Activated CD4-positive, alpha-beta T cell treated with anti-CD3 and anti-CD28 coated beads, Interleukin-2, amount 50 U/mL, for 24 hours (primary cell): ENCODE results near the gene PTPRF.

ENCODE experiments used
- DNase-seq, 2 donors: peaks; one replicate each; pipeline ENCODE4 v3.0.0-alpha.2; 2020; ENCODE audit warnings: low read depth in 1 of 2, low spot score in 1 of 2

The PTPRF gene

DNA sequence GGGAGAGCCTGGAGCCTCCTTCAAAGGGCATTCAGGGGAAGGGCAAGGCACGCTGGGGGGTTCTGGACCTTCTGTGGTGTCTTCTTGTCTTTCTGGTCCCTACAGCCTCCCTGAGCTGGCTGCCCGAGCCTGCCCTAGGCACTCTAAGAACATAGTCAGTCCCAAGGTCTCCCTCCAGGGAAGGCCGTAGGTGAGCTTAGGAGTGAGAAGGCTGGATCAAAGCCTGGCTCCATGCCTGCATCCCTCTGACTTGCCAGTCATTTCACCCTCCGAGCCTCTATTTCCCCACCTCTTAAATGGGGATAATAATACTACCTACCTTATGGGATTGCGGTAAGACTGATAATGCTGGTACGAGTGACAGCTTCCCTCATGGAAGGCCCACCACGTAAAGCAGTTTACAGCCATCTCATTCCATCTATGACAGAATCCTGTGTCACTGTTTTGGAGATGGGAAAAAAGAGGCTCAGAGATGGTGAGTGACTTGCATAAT lies 20.8 kb downstream of the PTPRF start:
- no peak for DNase-seq

DNA sequence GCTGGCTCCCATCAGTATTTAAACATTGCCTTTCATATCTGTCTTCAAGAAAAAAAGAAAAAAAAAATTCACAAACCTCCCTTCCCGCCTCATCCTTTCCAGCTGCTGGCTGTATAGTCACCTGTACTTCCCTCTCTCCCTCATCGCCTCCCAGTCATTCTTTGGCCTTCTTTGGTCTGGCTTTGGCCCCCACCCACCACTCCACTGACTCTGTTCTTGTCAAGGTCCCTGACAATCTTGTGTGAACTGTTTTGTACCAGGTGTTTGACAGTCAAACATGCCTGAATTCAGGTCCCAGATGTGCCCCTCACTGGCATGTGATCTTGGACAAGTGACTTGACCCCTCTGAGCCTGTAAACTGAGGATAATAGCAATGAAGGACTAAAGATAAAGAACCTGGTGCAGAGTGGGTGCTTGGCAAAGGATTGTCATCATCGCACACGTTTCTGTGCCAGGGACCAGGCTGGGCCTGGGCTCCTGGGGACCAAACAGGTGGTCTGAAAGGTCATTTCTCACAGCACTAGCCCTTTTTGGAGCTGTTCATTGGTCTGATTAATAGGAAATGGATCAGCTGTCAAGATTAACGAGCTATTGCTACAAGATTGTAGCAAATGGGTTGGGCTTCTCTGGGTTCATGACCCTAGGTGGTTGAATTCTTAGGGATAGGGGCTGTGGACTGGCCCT lies 21.5 kb downstream of the PTPRF start:
- DNase-seq = no peak

DNA sequence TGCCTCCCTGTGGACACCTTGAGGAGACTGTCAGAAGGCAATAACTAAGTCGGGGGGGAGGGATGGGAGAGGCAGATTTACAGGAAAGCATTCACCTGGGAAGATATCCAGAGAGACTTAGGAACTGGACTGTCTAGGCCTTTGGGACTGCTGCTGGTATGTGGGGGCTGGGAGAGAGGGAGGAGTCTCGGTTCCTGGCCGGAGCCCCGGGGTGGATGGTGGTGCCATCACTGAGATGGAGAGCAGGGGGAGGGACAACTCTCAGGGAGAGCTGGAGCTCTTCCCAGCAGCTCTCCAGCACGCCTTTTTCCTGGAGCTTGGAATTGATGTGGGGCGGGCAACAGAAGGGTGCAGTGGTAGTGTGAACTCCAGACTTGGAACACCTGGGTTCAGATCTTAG lies 22.1 kb downstream of the PTPRF start:
- DNase-seq = no peak

DNA sequence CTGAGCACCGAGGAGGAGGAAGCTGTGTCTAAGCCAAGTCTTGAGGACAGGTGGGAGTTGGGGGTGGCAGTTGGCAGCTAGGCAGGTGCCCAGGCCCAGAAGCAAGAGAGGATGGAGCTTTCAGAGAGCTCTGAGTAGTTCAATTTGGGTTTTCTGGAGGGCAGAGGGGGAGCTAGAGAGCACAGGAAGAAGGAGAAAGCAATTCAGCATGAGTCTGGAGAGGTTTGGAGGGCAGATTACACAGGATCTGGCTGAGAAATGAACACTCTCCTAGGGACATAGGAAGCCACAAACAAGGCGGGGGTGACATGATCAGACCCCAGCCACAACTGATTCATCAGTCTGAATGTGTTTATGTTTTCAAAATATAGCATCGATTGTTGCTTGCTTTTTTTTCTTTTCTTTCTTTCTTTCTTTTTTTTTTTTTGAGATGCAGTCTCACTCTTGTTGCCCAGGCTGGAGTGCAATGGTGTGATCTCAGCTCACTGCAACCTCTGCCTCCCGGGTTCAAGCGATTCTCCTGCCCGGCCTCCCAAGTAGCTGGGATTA lies 23.8 kb downstream of the PTPRF start:
- no peak for DNase-seq

GRCh38 chr1:43556782-43557181 lies 26.1 kb downstream of the PTPRF start:
- no peak for DNase-seq

GRCh38 chr1:43557744-43558245 lies 27.1 kb downstream of the PTPRF start:
- DNase-seq = no peak

DNA sequence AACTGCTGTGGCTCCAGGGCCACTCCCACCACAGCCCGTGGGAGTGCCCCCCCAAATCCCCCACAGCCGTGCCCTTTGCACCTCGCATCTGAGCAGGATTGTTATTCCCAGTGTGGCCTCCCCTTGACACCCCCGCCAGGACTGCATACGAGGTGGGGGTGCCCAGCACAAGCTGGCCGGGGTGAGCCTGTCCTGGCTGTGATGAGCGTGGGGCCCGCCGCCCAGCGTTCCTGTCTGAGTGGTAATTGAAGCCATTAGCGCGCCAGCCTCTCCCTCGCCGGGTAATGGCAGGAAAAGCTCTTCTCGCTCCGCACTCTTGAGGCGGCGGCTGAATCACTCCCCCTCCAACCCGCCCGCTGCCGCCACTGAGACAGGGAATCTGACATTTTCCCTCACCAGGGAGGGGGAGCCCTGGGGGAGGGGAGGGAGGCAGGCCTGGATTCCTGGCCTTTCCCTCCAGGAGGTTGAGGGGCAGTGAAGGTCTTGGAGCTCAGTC lies 27.7 kb downstream of the PTPRF start:
- DNase-seq = no peak

- DNase-seq = no peak
Observed at GRCh38 chr1:43559714-43560113, 29.0 kb downstream of the PTPRF start.

DNA sequence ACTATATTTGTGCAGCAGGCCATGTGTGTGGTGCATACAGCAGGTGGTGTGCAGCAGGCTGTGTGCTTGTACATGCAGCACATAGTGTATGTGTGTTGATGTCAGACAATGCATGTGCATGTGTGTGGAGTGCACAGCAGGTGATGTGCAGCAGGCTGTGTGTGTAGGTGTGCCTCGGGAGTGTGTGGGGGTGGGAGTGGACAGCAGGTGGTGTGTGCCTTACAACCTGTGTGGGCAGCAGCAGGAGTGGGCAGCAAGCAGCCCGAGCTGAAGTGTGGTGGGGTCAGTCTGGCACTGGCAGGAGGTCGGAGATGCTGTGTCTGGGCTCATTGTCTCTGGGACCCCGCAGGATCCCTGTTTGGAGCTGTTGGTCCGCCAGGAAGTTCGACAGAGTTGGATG lies 29.6 kb downstream of the PTPRF start:
- no peak for DNase-seq

DNA sequence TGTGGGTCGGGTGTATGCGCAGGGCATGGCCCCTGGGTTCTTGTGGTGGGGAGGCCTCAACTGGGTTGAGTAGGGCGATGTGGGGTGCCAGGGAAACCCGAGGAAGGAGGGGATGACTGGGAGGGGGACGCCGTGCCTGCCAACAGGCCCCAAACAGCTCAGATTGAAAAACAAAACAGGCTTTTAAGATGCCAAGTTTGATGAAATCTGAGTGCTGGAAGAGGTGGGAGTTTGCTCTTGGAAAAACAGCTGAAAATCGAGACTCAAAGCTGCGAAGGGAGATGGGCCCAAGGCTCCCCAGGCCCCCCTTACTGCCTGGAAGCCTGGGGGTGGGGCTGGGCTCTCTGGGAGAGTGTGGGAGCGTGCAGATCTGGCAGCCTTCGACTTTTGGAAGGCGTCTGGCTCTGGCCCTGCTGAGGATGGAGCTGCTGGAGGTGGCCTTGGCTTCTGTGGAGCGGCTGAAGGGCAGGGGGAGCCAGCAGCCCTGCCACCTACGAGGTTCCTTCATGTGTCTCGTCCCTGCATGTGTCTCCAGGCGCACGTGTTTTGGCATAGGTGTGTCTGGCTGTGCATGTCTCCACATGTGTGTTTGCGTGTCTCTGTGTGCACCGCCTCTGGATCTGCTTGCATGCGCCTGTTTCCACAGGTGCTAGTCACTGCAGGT lies 33.3 kb downstream of the PTPRF start:
- DNase-seq = no peak

- no peak for DNase-seq
Observed at GRCh38 chr1:43564551-43565348, 34.1 kb downstream of the PTPRF start.

DNA sequence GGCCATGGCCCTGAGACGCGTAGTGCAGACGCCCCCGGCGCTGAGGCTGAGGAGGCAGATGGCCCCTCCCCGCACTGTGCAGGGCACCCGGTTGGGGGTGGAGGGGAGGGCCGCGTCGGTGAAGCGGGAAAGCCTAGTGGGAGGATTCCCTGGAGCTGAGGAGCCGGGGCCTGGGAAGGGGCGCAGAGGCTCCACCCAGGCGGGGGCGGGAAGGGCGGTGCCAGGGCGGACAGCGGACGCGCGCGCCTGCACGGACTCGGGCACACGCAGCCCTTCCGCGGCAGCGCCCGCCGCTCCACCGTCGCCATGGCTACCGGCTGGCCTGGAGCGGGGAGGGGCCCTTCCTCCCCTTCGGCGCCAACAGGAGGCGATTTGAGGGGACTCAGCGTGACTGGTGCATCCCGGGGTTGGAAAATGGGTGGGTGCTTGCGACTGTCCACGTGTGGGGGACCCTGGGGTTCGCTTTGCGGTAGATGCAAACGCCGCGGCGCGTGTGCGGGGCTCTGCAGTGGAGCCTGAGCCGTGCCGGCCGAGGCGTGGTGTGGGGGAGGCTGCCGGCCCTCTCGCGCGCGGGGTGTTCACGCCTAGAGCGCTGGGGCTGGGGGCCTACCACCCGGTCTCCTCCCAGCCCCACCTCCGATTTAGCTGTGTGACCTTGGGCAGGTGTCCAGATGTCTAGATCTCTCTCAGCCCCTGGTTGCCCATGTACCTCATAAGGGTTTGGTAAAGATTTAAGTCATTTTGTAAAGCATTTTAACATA lies 35.1 kb downstream of the PTPRF start:
- DNase-seq = peak in 1 of 2 donors; percentile 5

- no peak for DNase-seq
Observed at GRCh38 chr1:43566382-43567044, 35.8 kb downstream of the PTPRF start.

DNA sequence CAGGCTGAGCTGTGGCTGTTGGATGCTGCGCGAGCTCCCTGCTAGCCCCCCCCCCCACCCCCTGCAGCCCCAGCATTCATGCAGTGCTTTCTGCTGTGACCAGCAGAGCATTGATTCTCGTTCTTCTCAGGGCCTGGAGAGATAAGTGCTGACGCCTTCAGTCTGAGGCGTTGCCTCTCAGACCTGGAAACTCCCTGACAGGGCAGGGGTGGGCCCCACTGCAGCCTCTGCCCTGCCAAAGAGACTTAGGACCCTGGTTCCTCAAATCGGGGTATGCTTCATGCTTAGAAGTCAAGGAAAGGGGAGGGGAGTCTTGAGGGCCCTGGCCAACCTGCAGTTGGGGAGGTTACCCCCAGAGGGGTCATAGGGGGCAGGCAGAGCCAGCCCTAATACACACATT lies 38.5 kb downstream of the PTPRF start:
- no peak for DNase-seq

DNA sequence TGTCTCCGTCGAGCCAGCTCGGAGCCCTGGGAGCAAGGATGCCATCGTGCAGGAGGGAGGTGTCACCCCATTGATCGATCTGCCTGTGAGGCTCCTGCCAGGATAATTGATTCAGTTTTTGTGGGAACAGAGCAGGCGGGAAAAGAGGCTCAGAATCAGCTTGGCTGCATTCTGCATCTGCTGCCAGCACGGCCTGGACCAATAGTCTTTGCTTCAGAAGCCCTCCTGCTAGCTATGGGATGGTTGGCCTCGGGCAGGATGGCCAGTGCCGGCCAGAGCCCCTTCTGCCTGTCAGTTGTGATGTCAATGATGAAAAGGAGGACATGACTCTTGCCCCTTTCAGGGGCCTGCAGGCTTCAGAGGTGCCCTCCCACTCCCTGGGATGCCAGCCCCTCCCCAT lies 39.6 kb downstream of the PTPRF start:
- no peak for DNase-seq

- no peak for DNase-seq
Observed at GRCh38 chr1:43570715-43571114, 40.0 kb downstream of the PTPRF start.

- DNase-seq = no peak
Observed at GRCh38 chr1:43572084-43572483, 41.4 kb downstream of the PTPRF start.

DNA sequence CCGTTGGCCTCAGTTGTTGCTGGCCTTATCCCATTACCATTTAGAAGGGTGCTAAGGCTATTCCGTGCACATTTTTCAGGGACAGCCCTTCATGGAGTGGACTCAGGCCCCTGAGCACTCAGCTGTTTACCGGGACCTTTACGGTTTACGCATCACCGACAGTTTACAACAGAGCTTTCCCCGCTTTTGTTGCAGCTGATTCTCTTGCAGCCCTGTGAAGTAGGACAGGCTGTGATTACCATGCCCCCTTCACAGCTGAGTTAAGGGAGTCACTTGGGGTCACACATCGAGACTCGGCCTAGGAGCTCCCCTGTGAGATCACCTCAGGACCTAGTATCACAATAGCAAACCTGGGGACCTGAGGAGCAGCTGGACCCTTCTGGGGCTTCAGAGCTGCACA lies 41.9 kb downstream of the PTPRF start:
- DNase-seq = no peak

DNA sequence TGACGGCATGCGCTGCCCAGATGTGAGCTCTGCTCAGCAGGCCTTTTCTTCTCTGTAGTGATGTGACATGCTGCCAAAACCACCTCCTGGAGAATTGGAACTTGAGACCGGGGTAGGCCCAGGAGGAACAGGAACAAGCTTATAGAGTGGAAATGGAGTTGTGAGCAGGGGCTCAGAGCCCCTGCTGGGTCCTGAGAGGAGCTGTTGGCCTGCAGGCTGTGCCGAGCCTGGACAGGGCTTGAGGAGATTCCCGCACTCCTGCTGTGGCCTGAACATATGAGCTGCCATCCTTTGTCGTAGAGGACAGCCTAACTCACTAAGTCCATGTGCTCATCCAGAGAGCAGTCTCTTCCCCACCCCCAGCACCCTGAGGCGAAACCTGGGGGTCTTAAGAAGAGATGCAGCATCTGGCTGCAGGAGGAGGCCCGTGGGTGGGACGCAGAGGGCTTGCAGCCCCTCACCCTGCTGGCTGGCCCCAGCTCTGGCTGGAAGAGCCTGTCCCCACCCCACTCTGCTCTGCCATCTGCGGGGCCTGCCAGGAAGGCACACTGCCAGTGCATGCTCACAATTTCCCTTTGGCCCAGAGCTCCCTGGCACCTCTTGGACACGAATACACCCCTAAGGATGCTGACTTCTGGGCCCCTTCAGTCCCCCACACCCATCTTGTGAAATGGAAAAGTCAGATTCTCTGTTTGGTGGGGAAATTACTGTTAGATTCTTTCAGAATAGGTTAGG lies 42.5 kb downstream of the PTPRF start:
- no peak for DNase-seq
